Sigmoid colon (tissue), 7 donors: ENCODE results near the gene SAMD14. TPM values are rescaled to one million over a fixed set of nuclear protein-coding genes. Genes with fewer than 3 reads are reported as not detected.

Source experiments
- DNase-seq: peaks from one replicate; pipeline ENCODE4 v3.0.0-alpha.2; 2019
- H3K27ac ChIP-seq, 4 donors: fragments of 200-600 bp; sonication (generic); one replicate each; pipeline ENCODE4 v1.5.1; 2016 to 2019; ENCODE audit warnings: mild to moderate bottlenecking in 1 of 4
- H3K27me3 ChIP-seq, 3 donors: fragments of 200-600 bp; sonication (generic); one replicate each; pipeline ENCODE4 v1.5.1; 2019; ENCODE audit warnings: mild to moderate bottlenecking in 1 of 3
- H3K36me3 ChIP-seq, 4 donors: fragments of 200-600 bp; sonication (generic); one replicate each; pipeline ENCODE4 v1.5.1; 2016 to 2019
- H3K4me1 ChIP-seq, 4 donors: fragments of 200-600 bp; sonication (generic); one replicate each; pipeline ENCODE4 v1.5.1; 2017 to 2019
- H3K4me3 ChIP-seq, 4 donors: fragments of 200-600 bp; sonication (generic); one replicate each; pipeline ENCODE4 v1.5.1; 2017 to 2019; ENCODE audit warnings: mild to moderate bottlenecking in 2 of 4, moderate library complexity in 1 of 4
- H3K9me3 ChIP-seq, 4 donors: fragments of 200-600 bp in 3 of 4; sonication (generic) in 3 of 4; one replicate each; pipeline versions ENCODE4 v1.5.1 to v1.6.1; 2013 to 2019
- CTCF ChIP-seq, 4 experiments: fragments of 450-650 bp in 3 of 4; fragments of 200-600 bp in 1 of 4; IDR thresholded peaks; one replicate each; pipeline ENCODE4 v1.5.1; 2016 to 2019; ENCODE audit warnings: antibody characterized with exemption in 4 of 4, mild to moderate bottlenecking in 3 of 4, moderate library complexity in 2 of 4
- EP300 ChIP-seq, 4 donors: sonication (generic); formaldehyde crosslinking; IDR thresholded peaks; one replicate each; pipeline ENCODE4 v1.6.1; 2017; ENCODE audit warnings: antibody characterized with exemption in 4 of 4
- POLR2A ChIP-seq, 2 donors: fragments of 450-650 bp; IDR thresholded peaks; one replicate each; pipeline ENCODE4 v1.6.1; 2016; ENCODE audit warnings: antibody characterized with exemption in 2 of 2, mild to moderate bottlenecking in 2 of 2, moderate library complexity in 2 of 2
- POLR2AphosphoS5 ChIP-seq, 4 donors: sonication (generic); formaldehyde crosslinking; IDR thresholded peaks; one replicate each; pipeline ENCODE4 v1.6.1; 2017; ENCODE audit warnings: antibody characterized with exemption in 4 of 4
- WGBS, 2 donors: extraction: QIAGEN DNeasy Blood & Tissue Kit; methylation state at CpG; one replicate each; pipeline ENCODE4 v1.1.7; 2013; 5-methylcytosine and 5-hydroxymethylcytosine counted together
- intact Hi-C: fragments of 100-400 bp; cut with DNase I; formaldehyde crosslinking; loops from one replicate; pipeline ENCODE4 v1.15.1; 2023
- polyA plus RNA-seq, 3 donors: library from polyadenylated mRNA; stranded (reverse); fragments of 200-250 nt; gene quantifications; one replicate each; pipeline ENCODE4 v1.2.3, GENCODE V29; 2013
- total RNA-seq, 4 donors: library from RNA; depleted of rRNA; stranded (reverse); fragments of >200 nt; gene quantifications; one replicate each; pipeline ENCODE4 v1.1.0, GENCODE V29; 2016
- donor health status: healthy with polysubstance abuse.
- donor health status: Bipolar disorder and iron deficiency.
- donor health status: healthy.

SAMD14 gene
- total and polyA plus RNA-seq, 7 donors, result 0.16 to 2.5 (median 0.92) TPM

GRCh38 chr17:50117202-50118051, 12.5 kb downstream of the SAMD14 start:
- intact Hi-C loops, result loop anchor here (5.0 kb wide), 3 partner anchors 45 to 180 kb away; partner anchors contain the start of gene TMEM92
- Histone ChIP-seq H3K27ac (peak overlapping the region; percentile 7 to 47 (median 36)), H3K4me1 (peaks cover 0 to 34% (median 29%) of the 10 kb centered on the region in 4 donors), H3K4me3 (peak overlapping the region in 3 of 4 donors; percentile 6 to 35 (median 21)), H3K36me3 (no peaks in the 10 kb centered on the region), H3K9me3 (no peaks in the 10 kb centered on the region), H3K27me3 (no peaks in the 10 kb centered on the region)
- TF ChIP-seq POLR2AphosphoS5 (IDR thresholded peaks at IDR 0.05), result peak in 1 of 4 donors; percentile 16
- TF ChIP-seq POLR2A (IDR thresholded peaks at IDR 0.05), result no peak
- TF ChIP-seq CTCF (IDR thresholded peaks at IDR 0.05), result peak; percentile 38 to 78 (median 67)
- DNase-seq, result no peak
- WGBS, 2 donors, result 6 to 9% methylated on average over 64 of the region's 64 CpGs

- no peaks in the 10 kb centered on the region for H3K27me3 ChIP-seq
- H3K36me3 ChIP-seq, result peaks cover 0 to 2% (median 0%) of the 10 kb centered on the region in 4 donors
- WGBS, 2 donors, result 65 to 67% methylated on average over 17 of the region's 17 CpGs
- no peaks in the 10 kb centered on the region for H3K9me3 ChIP-seq
- H3K27ac ChIP-seq, result no peak overlapping the region
- peak in 1 of 4 donors; percentile 1 for TF ChIP-seq POLR2AphosphoS5 (IDR thresholded peaks at IDR 0.05)
- no peak for TF ChIP-seq CTCF (IDR thresholded peaks at IDR 0.05)
- no peak for TF ChIP-seq POLR2A (IDR thresholded peaks at IDR 0.05)
- TF ChIP-seq EP300 (IDR thresholded peaks at IDR 0.05), result no peak
- peaks cover 0 to 50% (median 43%) of the 10 kb centered on the region in 4 donors for H3K4me1 ChIP-seq
- no peak overlapping the region for H3K4me3 ChIP-seq
- intact Hi-C loops, result loop anchor here (5.0 kb wide), 3 partner anchors 47 to 182 kb away; partner anchors contain the start of gene TMEM92
- DNase-seq, result no peak
These were observed 14.2 kb downstream of the SAMD14 start for GRCh38 chr17:50115756-50116155.

- Histone ChIP-seq H3K4me3 (no peak overlapping the region), H3K27ac (no peak overlapping the region), H3K9me3 (no peaks in the 10 kb centered on the region), H3K27me3 (no peaks in the 10 kb centered on the region), H3K36me3 (peaks cover 2 to 10% (median 4%) of the 10 kb centered on the region in 4 donors), H3K4me1 (peaks cover 0 to 51% (median 43%) of the 10 kb centered on the region in 4 donors)
- DNase-seq, result no peak
- intact Hi-C loops, result loop anchor here (5.0 kb wide), 3 partner anchors 47 to 182 kb away; partner anchors contain the start of gene TMEM92
- TF ChIP-seq EP300 (IDR thresholded peaks at IDR 0.05), result no peak
- TF ChIP-seq CTCF (IDR thresholded peaks at IDR 0.05), result peak in 1 of 4 experiments; percentile 19
- peak in 1 of 4 donors; percentile 6 for TF ChIP-seq POLR2AphosphoS5 (IDR thresholded peaks at IDR 0.05)
- 8 to 21% methylated on average over 6 of the region's 6 CpGs for WGBS, 2 donors
These were observed 15.1 kb downstream of the SAMD14 start for GRCh38 chr17:50114849-50115357.

GRCh38 chr17:50114401-50114800, 15.6 kb downstream of the SAMD14 start:
- Histone ChIP-seq H3K4me3 (no peak overlapping the region), H3K4me1 (peaks cover 0 to 51% (median 43%) of the 10 kb centered on the region in 4 donors), H3K9me3 (no peaks in the 10 kb centered on the region), H3K27ac (no peak overlapping the region), H3K36me3 (peaks cover 7 to 15% (median 9%) of the 10 kb centered on the region in 4 donors), H3K27me3 (no peaks in the 10 kb centered on the region)
- intact Hi-C loops, result no loop called here
- 80 to 90% methylated on average over 4 of the region's 4 CpGs for WGBS, 2 donors
- DNase-seq, result no peak
- no peak for TF ChIP-seq POLR2AphosphoS5 (IDR thresholded peaks at IDR 0.05)
- TF ChIP-seq EP300 (IDR thresholded peaks at IDR 0.05), result no peak
- no peak for TF ChIP-seq POLR2A (IDR thresholded peaks at IDR 0.05)
- no peak for TF ChIP-seq CTCF (IDR thresholded peaks at IDR 0.05)
